Measurements from ENCODE around the gene DNLZ.
"Not testable (repeated sequence)": the region's sequence is repeated elsewhere in the genome, so short reads cannot be mapped to it uniquely, and the experiment has no call there.

DNLZ gene

DNA sequence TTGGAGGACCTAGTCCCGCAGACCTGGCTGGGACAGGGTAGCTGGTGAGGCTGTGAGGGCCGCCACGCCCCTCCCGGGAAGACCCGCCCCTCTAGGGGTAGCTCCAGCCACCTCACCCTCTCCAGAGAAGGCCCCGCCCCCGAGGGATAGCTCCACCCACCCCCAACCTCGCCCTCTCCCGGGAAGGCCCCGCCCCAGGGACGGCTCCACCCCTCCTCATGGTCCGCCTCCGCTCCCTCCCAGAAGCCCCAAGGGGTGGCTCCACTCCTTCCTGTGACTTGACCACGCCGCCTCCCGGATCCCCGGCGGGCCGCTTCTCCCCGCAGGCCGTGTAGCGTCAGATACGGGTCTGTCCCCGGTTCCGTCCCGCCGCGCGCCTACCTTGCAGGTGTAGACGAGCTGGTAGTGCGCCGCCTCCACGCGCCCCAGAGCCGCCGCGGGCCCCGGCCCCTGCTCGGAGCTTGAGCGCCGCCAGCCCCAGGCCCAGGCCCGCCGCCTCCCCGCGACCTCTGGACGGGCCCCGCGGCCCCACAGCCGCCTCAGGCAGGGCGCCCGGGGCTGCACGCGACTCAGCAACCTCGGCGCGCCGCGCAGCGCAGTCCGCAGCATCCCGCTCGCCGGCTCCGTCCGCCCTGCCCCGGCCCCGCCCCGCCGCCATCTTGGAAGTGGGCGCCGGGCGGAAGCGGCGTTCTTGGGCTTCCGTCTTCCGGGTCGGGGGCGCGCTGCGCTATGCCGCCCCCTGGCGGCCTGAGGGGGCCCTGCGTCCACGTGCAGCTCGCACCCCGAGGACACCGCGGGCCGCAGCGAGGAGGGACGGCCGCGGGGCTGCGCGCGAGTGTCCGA, at the start of gene DNLZ:
Gene DNLZ, minus strand, starts transcription at position 639 of the 843 bp plus-strand sequence. Its CDS starts 30 bp downstream, at position 609.
- peak; percentile 95 for DNase-seq

- no peak for DNase-seq
These were observed 49.4 kb upstream of the DNLZ start for GRCh38 chr9:136412962-136413361.

DNA sequence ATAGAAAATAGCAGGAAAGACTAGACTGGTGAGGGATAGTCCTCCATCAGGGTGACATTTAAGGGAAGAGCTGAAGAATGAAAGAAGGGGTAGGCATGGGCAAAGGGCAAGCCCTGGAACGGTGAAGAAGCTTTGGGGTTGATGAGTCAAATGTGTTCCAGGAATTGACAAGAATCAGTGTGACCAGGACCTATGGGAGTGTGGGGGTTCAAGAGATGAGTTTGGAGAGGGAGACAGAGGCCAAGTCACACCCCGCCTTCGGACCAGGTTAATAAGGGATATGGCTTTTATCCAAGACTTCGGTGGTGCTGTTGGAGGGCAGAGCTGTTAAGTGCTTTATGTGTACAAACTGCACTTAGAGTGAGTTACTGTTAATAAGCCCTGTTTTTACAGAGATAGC, 47.8 kb upstream of the DNLZ start:
- DNase-seq = no peak

DNA sequence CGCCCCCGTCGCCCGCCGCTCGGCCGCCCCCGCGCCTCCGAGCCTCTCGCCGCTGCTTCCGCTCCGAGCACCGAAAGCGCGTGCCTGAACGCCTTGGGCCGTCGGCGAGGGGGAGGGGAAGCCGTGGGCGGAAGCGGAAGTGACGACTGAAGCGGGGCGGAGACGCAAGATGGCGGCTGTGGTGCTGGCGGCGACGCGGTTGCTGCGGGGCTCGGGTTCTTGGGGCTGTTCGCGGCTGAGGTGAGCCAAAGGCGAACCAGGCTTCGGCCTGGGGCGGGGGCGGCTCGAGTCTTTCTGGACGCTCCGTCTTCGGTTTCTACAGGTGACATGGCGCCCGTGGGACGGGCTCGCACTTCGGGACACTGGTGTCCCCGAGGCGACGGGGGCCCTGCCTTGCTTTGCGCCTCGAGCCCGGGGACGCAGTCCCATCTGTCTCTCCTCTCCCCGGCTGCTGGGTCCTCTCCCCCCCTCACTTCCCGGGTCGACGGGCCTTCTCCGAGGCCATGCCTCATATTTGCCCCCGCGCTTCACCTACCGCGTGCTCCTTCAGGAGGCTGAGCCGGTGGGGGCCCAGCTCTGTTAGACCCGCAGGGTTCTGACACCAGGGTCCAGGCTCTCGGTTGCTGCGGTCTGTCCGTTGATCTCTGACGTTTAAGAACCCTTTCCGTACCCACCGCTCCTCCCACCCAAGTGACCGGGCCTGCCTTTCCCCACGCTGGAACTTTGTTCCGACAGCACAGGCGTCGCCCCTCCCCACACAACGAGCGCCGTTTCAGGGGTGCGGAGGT, 47.1 kb upstream of the DNLZ start, which contains the start of the genes ENTR1 and PMPCA:
Gene ENTR1, minus strand, starts transcription at position 115 of the 788 bp plus-strand sequence. CDS start 217 bp downstream, outside the sequence.
Gene PMPCA, plus strand, starts transcription at position 159 of the 788 bp plus-strand sequence. Its CDS starts 11 bp downstream, at position 170.
- DNase-seq = peak; percentile 86

- DNase-seq = peak; percentile 22
These were observed 46.3 kb upstream of the DNLZ start for GRCh38 chr9:136409557-136410455.

GRCh38 chr9:136407911-136408310, 44.4 kb upstream of the DNLZ start:
- no peak for DNase-seq

- DNase-seq = not testable (repeated sequence)
These were observed 43.5 kb upstream of the DNLZ start for GRCh38 chr9:136407061-136407460.

DNA sequence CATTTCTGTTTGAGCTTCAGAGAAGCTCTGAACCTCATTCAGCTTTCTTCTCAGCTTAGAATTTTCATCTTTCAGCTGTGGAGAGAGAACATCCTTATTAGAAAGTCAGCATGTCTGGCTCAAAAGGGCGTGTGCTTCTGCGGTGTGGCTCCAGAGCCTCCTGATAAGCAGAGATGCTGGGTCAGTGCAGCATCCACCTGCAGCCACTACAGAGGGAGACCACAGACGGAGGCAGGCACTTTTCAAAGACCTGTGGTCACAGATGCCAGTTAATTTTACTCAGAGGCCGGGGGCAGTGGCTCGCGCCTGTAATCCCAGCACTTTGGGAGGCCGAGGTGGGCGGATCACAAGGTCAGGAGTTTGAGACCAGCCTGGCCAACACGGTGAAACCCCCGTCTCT, 42.4 kb upstream of the DNLZ start:
- not testable (repeated sequence) for DNase-seq

- DNase-seq = no peak
These were observed 41.9 kb upstream of the DNLZ start for GRCh38 chr9:136405481-136405880.

DNA sequence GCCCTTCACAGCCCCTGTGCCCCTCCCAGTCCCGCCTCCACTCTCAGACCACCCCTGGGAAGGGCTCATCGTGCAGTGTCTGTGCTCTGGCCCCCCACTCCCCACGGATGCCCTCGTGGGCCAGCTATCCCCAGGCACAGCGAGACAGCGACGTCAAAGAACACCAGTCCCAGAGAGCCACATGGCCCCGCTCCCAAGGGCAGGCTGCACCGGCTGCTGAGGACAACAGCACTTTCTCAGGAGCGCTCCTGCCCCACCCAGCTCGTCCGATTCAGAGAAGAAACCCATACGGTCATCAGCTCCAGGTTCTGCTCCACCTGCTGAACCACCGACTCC, 41.2 kb upstream of the DNLZ start:
- DNase-seq = no peak

GRCh38 chr9:136403915-136404800, 40.6 kb upstream of the DNLZ start:
- DNase-seq = no peak

DNA sequence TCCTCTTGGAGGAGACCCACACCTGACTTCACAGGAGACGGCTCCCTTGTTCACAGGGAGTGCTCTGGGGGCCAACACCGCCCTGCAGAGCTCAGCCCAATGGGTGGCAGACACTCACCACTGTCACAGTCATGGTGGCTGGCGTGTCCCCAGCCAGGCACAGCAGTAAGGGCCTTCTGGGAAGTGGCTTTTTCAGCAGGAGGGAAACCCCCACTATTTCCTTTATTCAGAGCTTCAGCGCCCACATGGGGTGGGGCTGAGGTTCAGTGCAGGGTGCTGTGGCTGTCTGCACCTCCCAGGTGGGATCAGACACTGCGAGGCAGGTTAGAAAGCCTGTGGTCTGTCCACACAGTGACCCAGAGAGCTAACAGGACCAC, 40.0 kb upstream of the DNLZ start:
- no peak for DNase-seq

DNA sequence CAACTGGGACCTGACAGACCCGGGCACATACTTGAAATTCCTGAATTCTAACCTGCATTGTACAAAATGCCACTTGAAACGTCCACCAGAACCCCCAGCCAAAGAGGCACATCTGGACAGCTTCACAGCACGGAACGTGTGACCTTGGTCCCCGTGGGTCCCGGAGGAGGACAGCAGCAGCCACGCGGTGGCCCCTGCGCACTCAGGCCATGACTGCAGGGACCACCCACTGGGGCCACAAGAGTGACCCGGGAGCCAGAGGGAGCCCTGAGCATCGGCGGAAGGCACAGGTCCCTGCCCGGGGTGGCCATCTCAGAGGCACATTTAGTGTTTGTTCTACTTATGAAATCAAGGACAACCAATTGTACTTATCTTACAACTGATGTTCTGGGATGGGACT, 38.5 kb upstream of the DNLZ start:
- no peak for DNase-seq

DNA sequence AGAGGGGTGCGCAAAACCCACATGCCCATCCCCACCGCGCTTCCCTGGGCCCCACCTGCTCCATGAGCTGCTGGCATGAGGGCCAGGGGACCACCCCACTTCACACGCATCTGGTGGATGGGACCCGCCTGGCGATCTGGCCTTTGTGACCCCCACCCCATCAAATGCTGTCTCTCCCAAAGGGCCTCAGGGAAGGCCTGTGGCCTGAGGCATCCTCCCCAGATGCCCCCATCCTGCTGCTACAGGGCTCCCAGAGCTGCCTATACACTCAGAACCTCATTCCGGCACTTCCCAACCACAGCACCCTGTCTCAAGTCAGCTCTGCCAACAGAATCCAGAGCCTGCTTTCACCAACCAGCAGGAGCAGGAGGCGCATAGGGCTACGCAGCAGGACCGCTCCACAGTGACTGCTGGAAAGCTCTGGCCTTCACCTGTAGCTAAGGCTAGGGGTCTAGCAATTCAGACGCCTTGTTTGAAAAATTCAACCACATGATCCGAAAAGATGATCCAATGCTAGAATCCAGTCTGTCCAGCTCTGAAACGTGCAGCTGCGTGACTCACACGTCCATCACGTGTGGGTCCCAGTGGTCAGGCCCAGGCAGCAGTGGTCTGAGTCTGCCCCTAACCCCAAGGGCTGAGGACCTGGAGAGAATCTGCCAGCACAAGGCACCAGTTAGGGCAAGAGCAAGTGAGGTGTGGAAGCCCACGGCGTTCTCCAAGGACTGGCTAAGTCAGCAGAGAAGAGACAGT, 37.8 kb upstream of the DNLZ start:
- DNase-seq = no peak

DNA sequence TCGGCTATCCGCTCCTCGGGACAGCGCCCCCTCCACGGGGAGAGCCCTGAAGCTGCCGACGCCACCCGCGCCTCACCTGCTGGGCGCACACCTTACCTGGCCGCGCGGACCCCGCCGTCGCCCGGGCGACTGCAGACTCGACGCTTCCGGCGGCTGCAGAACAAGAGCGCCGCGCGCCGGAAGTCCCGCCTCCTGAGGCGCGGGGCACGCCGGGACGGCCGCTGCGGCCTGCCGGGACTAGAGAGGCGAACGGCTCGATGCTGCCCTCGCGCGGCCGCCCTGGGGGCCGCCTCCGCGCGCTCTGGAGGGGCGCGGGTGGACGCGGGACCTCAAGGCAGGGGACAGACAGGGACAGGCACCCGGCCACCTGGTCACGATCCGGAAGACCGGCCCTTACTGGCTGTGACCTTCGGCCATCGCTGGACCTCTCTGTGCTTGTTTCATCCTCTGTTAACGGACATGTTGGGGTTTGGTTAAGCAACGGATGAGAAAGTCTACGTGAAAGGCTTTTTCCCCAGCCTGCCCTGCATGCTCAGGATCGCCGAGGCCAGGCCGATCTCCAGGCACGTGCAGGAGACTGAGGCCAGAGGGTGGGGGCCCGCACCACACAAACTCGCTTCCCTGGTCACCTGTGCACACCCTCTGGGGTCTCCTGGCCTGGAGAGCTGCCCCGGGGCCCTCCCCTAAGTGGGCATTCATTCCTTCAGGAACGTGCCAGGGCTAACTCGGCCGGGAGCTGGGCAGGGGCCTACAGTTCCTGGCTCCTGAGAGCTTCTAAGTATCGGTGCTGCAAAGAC, 36.7 kb upstream of the DNLZ start, which contains the start of gene SNAPC4:
Gene SNAPC4, minus strand, starts transcription at position 133 of the 797 bp plus-strand sequence. CDS start 1,742 bp downstream, outside the sequence.
- DNase-seq = peak; percentile 80

DNA sequence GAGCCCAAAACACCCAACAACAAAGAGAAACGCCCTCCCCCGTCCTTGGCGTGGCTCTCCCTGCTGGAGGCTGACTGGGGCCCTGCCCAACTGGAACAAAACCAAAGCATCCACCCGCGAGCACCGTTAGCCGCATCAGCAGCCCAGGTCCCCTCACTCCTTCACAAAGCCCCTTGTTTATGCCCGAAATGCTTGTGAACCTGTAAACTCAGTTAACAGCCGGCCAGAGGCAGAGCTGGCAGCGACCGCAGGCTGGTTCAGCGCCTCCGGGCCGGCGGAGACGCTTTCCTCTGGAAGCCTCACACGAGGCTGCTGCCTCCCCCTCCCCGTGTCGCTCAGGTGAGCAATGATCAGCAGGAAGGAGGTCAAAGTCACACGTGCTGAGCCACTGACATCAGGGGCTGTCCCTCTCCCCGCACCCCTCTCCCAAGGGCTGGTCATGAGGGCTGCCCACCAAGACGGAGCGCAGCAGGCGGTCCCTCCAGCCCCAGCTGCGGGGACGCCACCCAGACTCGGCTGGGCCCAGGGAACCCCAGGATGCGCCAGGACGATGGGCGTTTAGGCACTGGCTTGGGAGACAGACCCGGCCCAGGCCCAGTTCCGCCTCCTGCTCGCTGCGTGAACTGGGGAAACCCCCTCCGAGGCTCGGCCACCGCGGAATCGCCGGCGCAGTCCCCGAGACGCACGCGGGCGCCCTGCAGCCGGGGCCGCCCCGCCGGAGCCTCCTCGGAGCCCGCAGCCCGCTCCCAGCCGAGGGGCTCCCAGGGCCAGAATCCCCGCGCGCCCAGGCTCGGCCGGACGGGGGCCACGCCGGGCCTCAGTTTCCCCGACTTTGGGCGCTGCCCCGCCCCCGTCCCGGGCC, 35.9 kb upstream of the DNLZ start:
- DNase-seq = no peak

DNA sequence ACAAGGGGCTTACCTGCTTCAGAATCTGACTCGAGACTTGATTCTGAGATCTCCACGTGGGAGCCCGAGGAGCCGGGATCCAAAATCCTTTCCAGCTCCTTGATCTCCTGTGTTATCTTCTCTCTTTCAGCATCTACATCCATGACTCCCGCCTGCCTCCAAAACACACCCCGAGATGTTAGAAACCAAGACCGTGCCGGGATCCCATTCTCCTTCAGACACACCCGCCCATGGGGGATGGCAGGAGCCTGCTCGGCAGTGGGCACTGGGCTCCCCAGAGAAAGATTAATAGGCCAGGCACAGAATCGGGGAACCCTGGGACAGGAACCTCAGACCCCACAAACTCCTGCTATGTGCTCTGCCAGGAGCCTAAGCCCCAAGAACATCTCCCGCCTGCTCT, 34.7 kb upstream of the DNLZ start:
- DNase-seq = no peak

- no peak for DNase-seq
These were observed 34.1 kb upstream of the DNLZ start for GRCh38 chr9:136397643-136398042.

DNA sequence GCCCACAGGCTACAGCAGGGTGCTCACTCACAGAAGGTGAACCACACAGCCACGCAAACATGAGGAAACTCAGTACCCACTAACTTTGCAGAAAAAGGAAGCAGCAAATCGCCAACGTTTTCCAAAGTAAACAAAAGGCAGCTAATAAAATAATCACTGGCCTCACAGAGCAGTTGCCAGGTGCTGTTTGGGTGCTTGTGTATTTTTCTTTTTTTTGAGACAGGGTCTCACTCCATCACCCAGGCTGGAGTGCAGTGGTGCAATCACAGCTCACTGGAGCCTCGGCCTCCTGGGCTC, 32.6 kb upstream of the DNLZ start:
- DNase-seq = no peak
